Body of pancreas (tissue), 4 donors: ENCODE measurements around the gene OXSM. TPM values are rescaled to one million over a fixed set of nuclear protein-coding genes. Genes with fewer than 3 reads are reported as not detected.

ENCODE experiments used
- ATAC-seq: fragments of 150-250 bp; one replicate; pipeline ENCODE4 v1.9.1; 2016
- DNase-seq, 4 donors: peaks; one replicate each; pipeline ENCODE4 v3.0.0-alpha.2; 2019
- H3K27ac ChIP-seq, 4 donors: fragments of 200-600 bp; sonication (generic); 1 replicate in 3 of 4; 2 replicates in 1 of 4; pipeline versions ENCODE4 v1.5.1 to v1.6.1; 2016 to 2019; ENCODE audit warnings: mild to moderate bottlenecking in 1 of 4, mixed read lengths in 1 of 4, moderate library complexity in 1 of 4
- H3K27me3 ChIP-seq, 2 donors: fragments of 200-600 bp; sonication (generic); one replicate each; pipeline ENCODE4 v1.6.0; 2016; ENCODE audit warnings: mild to moderate bottlenecking in 1 of 2
- H3K36me3 ChIP-seq, 2 donors: fragments of 200-600 bp; sonication (generic); replicated peaks in 1 of 2; 2 replicates each; pipeline ENCODE4 v1.5.1; 2016; ENCODE audit warnings: low read depth in 2 of 2; ENCODE audit not compliant: insufficient read depth in 1 of 2
- H3K4me1 ChIP-seq: fragments of 200-600 bp; sonication (generic); one replicate; pipeline ENCODE4 v1.6.0; 2016
- H3K4me3 ChIP-seq, 2 donors: fragments of 200-600 bp; sonication (generic); 1 replicate in 1 of 2; 2 replicates in 1 of 2; pipeline ENCODE4 v1.5.1; 2016 to 2019
- H3K9me3 ChIP-seq, 3 donors: fragments of 200-600 bp; sonication (generic); 1 replicate in 2 of 3; 2 replicates in 1 of 3; pipeline ENCODE4 v1.5.1; 2016
- POLR2A ChIP-seq, 3 donors: fragments of 450-650 bp; IDR thresholded peaks; one replicate each; pipeline ENCODE4 v1.6.1; 2016; ENCODE audit warnings: antibody characterized with exemption in 3 of 3, mild to moderate bottlenecking in 2 of 3
- WGBS, 2 donors: methylation state at CpG; one replicate each; pipeline ENCODE4 v1.1.5; 2017; 5-methylcytosine and 5-hydroxymethylcytosine counted together
- intact Hi-C: fragments of 100-400 bp; cut with DNase I; formaldehyde crosslinking; loops from one replicate; pipeline ENCODE4 v1.15.1; 2023
- total RNA-seq, 2 donors: library from RNA; depleted of rRNA; stranded (reverse); fragments of >200 nt; gene quantifications; one replicate each; pipeline ENCODE4 v1.1.0, GENCODE V29; 2016
- TF ChIP-seq, protein P1 (sequence below), 7 experiments: fragments of 450-650 bp in 4 of 7; fragments of 200-600 bp in 3 of 7; sonication (generic) in 3 of 7; IDR thresholded peaks; one replicate each; pipeline ENCODE4 v1.5.1; 2016 to 2019; ENCODE audit warnings: antibody characterized with exemption in 7 of 7

The OXSM gene
- total RNA-seq, 2 donors from 2014 or later: 5.3 to 7.0 TPM

DNA sequence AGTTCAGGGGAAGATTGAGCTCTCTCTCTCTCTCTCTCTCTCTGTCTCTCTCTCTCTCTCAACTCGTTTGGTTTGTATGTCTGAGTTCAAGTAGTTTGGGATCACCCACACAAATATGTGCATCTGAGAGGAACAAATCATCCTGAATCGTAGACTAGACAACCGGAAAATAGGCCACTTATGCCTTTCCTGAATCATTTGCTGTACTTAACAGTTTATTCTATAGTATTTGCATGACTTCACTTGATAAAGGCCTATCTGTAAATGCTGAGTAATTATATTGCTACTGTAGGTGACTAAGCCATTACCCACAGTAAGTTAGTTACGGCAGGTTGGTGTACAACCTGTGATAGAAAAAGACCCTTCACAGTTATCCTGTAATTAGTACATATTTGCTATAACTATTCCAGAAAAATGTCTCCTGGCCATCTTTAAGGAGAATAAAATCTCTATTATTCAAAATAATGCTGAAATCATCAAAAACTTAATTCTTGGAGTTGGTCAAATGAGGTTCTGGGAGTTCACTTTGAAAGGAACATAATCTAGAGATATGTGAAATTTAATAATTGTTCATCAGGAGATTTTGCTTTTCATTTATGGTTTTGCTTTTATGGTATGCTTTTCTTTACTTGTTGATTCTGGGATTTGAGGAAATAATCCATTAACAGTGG lies 31.1 kb downstream of the OXSM start:
- no peak for TF ChIP-seq POLR2A (IDR thresholded peaks at IDR 0.05)
- TF ChIP-seq, protein P1, sequence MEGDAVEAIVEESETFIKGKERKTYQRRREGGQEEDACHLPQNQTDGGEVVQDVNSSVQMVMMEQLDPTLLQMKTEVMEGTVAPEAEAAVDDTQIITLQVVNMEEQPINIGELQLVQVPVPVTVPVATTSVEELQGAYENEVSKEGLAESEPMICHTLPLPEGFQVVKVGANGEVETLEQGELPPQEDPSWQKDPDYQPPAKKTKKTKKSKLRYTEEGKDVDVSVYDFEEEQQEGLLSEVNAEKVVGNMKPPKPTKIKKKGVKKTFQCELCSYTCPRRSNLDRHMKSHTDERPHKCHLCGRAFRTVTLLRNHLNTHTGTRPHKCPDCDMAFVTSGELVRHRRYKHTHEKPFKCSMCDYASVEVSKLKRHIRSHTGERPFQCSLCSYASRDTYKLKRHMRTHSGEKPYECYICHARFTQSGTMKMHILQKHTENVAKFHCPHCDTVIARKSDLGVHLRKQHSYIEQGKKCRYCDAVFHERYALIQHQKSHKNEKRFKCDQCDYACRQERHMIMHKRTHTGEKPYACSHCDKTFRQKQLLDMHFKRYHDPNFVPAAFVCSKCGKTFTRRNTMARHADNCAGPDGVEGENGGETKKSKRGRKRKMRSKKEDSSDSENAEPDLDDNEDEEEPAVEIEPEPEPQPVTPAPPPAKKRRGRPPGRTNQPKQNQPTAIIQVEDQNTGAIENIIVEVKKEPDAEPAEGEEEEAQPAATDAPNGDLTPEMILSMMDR (IDR thresholded peaks at IDR 0.05): no peak
- Histone ChIP-seq H3K4me1 (no peaks in the 10 kb centered on the region), H3K36me3 (no peaks in the 10 kb centered on the region), H3K27me3 (no peaks in the 10 kb centered on the region), H3K4me3 (no peak overlapping the region), H3K27ac (no peak overlapping the region), H3K9me3 (no peaks in the 10 kb centered on the region)
- intact Hi-C loops: no loop called here
- 75 to 77% methylated on average over 4 of the region's 4 CpGs for WGBS, 2 donors
- DNase-seq (no peak), ATAC-seq (no peak)

DNA sequence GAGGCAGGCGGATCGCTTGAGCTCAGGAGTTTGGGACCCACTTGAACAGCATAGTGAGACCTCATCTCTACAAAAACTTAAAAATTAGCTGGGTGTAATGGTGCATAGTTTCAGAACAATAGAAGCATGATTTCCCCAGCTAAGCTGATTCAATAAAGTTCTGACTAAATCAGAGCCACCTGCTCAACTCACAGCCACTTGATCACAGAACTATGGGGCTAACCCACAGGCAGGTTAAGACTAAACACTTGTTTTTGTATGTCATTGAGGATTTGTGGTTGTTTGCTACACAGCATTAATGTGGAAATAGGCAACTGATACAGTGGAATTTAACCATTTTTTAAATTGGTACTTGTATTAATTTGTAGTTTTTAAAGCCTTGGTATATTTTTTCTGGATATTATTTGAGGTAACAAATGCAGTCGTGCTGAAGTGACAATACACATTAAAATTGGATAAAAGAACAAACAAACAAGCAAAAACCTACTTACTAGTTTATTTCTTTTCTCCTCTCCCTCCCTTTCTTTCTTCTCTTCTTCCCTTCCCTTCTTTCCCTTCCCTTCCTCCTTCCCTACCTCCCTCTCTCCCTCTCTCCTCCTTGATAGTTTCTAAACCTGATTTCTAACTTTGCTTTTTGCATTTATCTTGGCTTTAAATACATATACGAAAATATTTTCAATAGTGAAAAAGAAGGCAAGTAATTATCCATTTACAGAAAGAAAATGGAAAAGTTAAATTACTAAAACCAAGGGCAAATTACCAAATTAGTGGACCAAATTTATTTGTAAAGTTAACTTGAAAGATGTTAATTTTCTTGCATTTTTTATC lies 32.1 kb downstream of the OXSM start:
- 58 to 71% methylated on average over 4 of the region's 4 CpGs for WGBS, 2 donors
- no peak for ATAC-seq
- TF ChIP-seq POLR2A (IDR thresholded peaks at IDR 0.05): no peak
- TF ChIP-seq, protein P1 (IDR thresholded peaks at IDR 0.05): no peak
- no peak for DNase-seq
- Histone ChIP-seq H3K9me3 (no peaks in the 10 kb centered on the region), H3K4me1 (no peaks in the 10 kb centered on the region), H3K4me3 (no peak overlapping the region), H3K27me3 (no peaks in the 10 kb centered on the region), H3K36me3 (no peaks in the 10 kb centered on the region), H3K27ac (no peak overlapping the region)
- intact Hi-C loops: no loop called here

DNA sequence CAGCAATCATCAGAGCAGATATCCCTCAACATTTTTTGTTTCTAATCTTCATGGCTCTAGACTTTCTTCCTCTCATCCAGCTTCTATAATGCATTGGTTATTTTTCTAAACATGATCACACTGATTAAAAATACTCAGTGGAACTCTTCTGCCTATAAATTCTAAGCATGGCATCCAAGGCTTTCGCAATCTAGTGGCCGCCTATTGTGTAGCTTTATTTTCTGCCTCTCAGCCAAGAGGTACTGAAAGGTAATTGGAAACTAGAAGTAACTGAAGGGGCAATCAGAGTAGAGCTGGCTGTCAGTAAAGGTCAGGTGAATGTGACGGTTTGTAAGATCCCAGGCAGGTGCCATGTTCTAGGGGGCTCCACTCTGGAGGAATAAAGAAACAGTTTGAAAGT lies 33.4 kb downstream of the OXSM start:
- Histone ChIP-seq H3K36me3 (no peaks in the 10 kb centered on the region), H3K27ac (no peak overlapping the region), H3K9me3 (no peaks in the 10 kb centered on the region), H3K27me3 (no peaks in the 10 kb centered on the region), H3K4me1 (no peaks in the 10 kb centered on the region), H3K4me3 (no peak overlapping the region)
- DNase-seq (no peak), ATAC-seq (no peak)
- TF ChIP-seq POLR2A (IDR thresholded peaks at IDR 0.05): no peak
- TF ChIP-seq, protein P1 (IDR thresholded peaks at IDR 0.05): no peak
- 89 to 93% methylated on average over 3 of the region's 3 CpGs for WGBS, 2 donors
- intact Hi-C loops: no loop called here

DNA sequence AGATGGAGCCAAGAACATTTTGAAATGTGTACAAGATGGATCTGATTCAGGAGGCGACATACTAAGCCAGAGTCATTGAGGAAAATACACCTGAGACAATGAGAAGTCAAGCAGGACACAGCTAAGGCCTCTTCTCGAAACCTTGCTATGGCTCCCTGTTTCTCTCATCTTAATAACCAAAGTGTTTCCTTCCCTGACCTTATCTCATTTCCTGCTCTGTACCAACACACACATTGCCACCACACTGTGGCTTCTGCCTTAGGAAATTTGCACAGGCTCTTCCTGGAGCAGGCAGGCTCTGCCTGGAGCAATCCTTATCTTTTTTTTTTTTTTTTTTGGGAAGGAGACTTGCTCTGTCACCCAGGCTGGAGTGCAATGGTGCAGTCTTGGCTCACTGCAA lies 36.6 kb downstream of the OXSM start:
- no peak for TF ChIP-seq POLR2A (IDR thresholded peaks at IDR 0.05)
- Histone ChIP-seq H3K9me3 (no peaks in the 10 kb centered on the region), H3K4me3 (no peak overlapping the region), H3K36me3 (no peaks in the 10 kb centered on the region), H3K27me3 (no peaks in the 10 kb centered on the region), H3K4me1 (no peaks in the 10 kb centered on the region), H3K27ac (no peak overlapping the region)
- ATAC-seq: no peak
- no peak for DNase-seq
- intact Hi-C loops: no loop called here
- WGBS, 2 donors: 77 to 79% methylated on average over 2 of the region's 2 CpGs

DNA sequence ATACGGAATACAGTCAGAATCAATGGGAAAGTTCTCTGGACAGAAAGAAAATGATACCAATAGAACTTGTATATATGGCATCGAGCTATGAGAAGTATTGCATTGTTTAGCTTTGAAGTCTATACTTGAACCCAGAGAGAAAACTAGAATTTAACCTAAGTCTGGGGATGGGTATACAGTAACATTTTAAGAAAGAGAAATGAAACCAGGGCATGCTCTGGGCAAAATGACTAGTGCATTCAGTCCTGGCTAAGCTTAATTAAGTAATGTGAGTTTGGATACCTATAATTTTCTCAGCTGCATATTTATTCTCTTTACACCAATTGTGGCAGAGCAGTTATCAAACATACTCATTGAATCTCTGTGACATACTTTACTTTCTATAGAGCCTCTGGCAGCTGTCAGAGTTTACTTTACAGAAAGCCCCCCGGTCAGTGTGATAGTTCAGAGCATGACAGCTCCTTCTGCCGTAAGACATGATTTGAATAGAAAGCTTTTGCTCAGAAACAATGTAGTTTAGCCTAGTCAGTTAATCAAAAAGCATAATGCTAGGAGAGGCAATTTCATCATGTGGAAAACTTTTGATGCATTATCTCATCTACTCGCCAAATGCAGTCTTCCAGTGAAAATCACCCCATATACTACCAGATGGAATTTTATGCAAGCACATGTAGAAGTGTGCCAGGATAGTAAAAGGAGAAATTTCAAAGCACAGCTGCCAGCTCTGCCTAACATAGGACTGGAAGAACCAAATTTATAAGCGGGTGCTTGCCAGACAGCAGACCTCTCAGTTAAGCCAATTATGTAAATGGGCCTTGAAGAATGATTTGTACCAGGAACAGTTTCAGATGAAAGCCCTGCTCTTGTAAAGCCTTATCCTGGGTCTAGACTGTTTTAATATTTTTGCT lies 40.7 kb downstream of the OXSM start:
- Histone ChIP-seq H3K9me3 (no peaks in the 10 kb centered on the region), H3K4me3 (no peak overlapping the region), H3K27me3 (no peaks in the 10 kb centered on the region), H3K4me1 (no peaks in the 10 kb centered on the region), H3K27ac (no peak overlapping the region), H3K36me3 (no peaks in the 10 kb centered on the region)
- TF ChIP-seq, protein P1 (IDR thresholded peaks at IDR 0.05): no peak
- TF ChIP-seq POLR2A (IDR thresholded peaks at IDR 0.05): no peak
- ATAC-seq (no peak), DNase-seq (no peak)
- 79 to 90% methylated on average over 6 of the region's 6 CpGs for WGBS, 2 donors
- intact Hi-C loops: no loop called here
